OCI-LY3 (cell line): Measurements from ENCODE around the gene PBX3.

Source experiments
- EZH2phosphoT487 ChIP-seq: fragments of 200-600 bp; shearing (Covaris generic); IDR thresholded peaks from 2 replicates; pipeline ENCODE4 v1.6.1; 2018; ENCODE audit warnings: antibody characterized with exemption, mixed run types, low read depth
- TF ChIP-seq, protein P1 (sequence below): fragments of 200-600, 300-600 bp; sonication (generic); IDR thresholded peaks from 2 replicates; pipeline ENCODE4 v1.5.1; 2014; ENCODE audit warnings: antibody characterized with exemption, low read length, low read depth

DNA sequence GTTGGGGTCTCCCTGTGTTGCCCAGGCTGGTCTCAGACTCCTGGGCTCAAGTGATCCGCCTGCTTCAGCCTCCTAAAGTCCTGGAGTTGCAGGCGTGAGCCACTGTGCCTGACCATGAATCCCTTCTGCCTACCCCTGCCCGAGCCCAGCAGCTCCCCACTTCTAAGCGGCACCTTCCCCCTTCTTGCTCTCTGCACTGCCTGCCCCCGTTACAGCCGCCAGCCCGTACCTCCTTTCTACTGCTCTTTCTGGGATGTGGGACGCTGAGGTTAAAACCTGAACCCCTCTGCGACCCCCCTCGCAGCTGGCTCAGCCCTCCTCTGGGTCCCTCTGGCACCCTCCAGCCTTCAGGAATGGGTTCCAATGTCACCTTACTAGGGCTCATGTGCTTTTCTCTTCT is 249.6 kb downstream of the PBX3 start:
- TF ChIP-seq, protein P1, sequence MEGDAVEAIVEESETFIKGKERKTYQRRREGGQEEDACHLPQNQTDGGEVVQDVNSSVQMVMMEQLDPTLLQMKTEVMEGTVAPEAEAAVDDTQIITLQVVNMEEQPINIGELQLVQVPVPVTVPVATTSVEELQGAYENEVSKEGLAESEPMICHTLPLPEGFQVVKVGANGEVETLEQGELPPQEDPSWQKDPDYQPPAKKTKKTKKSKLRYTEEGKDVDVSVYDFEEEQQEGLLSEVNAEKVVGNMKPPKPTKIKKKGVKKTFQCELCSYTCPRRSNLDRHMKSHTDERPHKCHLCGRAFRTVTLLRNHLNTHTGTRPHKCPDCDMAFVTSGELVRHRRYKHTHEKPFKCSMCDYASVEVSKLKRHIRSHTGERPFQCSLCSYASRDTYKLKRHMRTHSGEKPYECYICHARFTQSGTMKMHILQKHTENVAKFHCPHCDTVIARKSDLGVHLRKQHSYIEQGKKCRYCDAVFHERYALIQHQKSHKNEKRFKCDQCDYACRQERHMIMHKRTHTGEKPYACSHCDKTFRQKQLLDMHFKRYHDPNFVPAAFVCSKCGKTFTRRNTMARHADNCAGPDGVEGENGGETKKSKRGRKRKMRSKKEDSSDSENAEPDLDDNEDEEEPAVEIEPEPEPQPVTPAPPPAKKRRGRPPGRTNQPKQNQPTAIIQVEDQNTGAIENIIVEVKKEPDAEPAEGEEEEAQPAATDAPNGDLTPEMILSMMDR: no peak
- TF ChIP-seq EZH2phosphoT487: no peak
